PFSK-1 (cell line): ENCODE measurements around the gene DENND2A.

ENCODE experiments used
- POLR2AphosphoS5 ChIP-seq: IDR thresholded peaks from 2 replicates; pipeline ENCODE4 v1.6.1; 2012; ENCODE audit warnings: low read depth, mild to moderate bottlenecking, control low read depth, low read length, moderate library complexity
- SIN3A ChIP-seq: IDR thresholded peaks from 2 replicates; pipeline ENCODE4 v1.6.1; 2012; ENCODE audit warnings: mild to moderate bottlenecking, low read length, moderate library complexity, borderline replicate concordance; ENCODE audit not compliant: insufficient read depth
- TAF1 ChIP-seq: IDR thresholded peaks from 2 replicates; pipeline ENCODE4 v1.6.1; 2012; ENCODE audit warnings: low read length, control low read depth, borderline replicate concordance; ENCODE audit not compliant: insufficient read depth

GRCh38 chr7:140609646-140610045 lies 31.0 kb downstream of the DENND2A start:
- TF ChIP-seq POLR2AphosphoS5 (no peak), TAF1 (no peak), SIN3A (no peak)
